ENCODE data around the gene ALDH3B1.

- no peak for TF ChIP-seq POLR2AphosphoS5 (IDR thresholded peaks at IDR 0.05; ENCODE audit: low read depth, low read length)
- no peak for TF ChIP-seq CTCF (IDR thresholded peaks at IDR 0.05)
- no peak for TF ChIP-seq TCF7L2 (IDR thresholded peaks at IDR 0.05; ENCODE audit: low read depth, low read length)
Observed at GRCh38 chr11:68074584-68075352, 64.6 kb downstream of the ALDH3B1 start.

All from Panc1 (cell line).